WERI-Rb-1 (cell line): ENCODE results near the gene FASTK.

ENCODE experiments used
- DNase-seq: peaks from one replicate; pipeline ENCODE4 v3.0.0-alpha.2; 2020
- H3K27ac ChIP-seq: fragments of 250-450 bp; sonication (Bioruptor Pico); 2 replicates; pipeline ENCODE4 v1.5.1; 2020; ENCODE audit warnings: mild to moderate bottlenecking, moderate library complexity
- H3K27me3 ChIP-seq: fragments of 250-450 bp; sonication (Bioruptor Pico); 2 replicates; pipeline ENCODE4 v1.5.1; 2021; ENCODE audit warnings: mild to moderate bottlenecking, low read depth, moderate library complexity; ENCODE audit not compliant: insufficient read depth, severe bottlenecking
- H3K36me3 ChIP-seq: fragments of 250-450 bp; sonication (Bioruptor Pico); 2 replicates; pipeline ENCODE4 v1.5.1; 2020; ENCODE audit warnings: mild to moderate bottlenecking, moderate library complexity
- H3K4me3 ChIP-seq: 2 replicates; pipeline ENCODE4 v1.5.1; 2011; ENCODE audit warnings: low read depth, mild to moderate bottlenecking, control low read depth, low read length
- H3K9me3 ChIP-seq: fragments of 250-450 bp; sonication (Bioruptor Pico); 2 replicates; pipeline ENCODE4 v1.5.1; 2021; ENCODE audit warnings: mild to moderate bottlenecking, moderate library complexity; ENCODE audit not compliant: severe bottlenecking
- TF ChIP-seq, protein P1 (sequence below): IDR thresholded peaks from 2 replicates; pipeline ENCODE4 v1.5.1; 2011; ENCODE audit warnings: low read depth, mild to moderate bottlenecking, control low read depth, inconsistent platforms, low read length

Gene FASTK

DNA sequence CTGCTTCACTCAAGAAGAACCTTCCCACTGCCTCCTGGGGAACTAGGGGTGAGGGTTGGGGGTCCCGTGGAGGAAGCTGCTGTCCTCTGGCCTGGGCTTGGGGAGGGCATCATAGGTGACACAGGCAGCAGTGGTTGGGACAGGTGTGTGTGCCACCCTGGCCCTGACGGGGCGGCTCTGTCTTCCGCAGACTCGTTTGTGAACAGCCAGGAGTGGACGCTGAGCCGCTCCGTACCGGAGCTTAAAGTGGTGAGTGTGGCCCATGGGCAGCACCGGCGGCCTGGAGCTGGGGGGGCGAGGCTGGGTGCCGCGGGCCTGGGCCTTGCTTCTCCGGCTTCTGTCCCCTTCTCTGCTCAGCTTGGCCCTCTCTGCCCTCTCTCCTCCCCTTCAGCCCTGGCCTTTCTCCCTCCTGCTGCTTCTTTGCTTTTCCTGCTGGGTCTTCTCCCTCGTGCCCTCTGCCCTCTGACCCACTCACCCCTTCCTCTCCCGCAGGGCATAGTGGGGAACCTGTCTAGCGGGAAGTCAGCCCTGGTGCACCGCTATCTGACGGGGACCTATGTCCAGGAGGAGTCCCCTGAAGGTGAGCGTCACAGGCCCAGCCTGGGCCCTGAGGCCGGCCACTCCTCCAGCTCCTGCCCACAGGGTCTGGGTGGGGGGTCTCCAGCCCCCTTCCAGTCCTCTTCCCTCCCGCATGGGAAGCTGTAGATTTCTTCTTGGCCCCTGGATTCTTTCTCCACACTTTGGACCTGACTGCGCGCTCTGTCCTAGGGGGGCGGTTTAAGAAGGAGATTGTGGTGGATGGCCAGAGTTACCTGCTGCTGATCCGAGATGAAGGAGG lies 36.2 kb upstream of the FASTK start:
- DNase-seq, result no peak
- H3K27me3 ChIP-seq, result no peaks in the 10 kb centered on the region
- no peak overlapping the region for H3K27ac ChIP-seq
- H3K9me3 ChIP-seq, result no peaks in the 10 kb centered on the region
- peaks cover 58% of the 10 kb centered on the region for H3K36me3 ChIP-seq
- H3K4me3 ChIP-seq, result no peak overlapping the region
- TF ChIP-seq, protein P1, sequence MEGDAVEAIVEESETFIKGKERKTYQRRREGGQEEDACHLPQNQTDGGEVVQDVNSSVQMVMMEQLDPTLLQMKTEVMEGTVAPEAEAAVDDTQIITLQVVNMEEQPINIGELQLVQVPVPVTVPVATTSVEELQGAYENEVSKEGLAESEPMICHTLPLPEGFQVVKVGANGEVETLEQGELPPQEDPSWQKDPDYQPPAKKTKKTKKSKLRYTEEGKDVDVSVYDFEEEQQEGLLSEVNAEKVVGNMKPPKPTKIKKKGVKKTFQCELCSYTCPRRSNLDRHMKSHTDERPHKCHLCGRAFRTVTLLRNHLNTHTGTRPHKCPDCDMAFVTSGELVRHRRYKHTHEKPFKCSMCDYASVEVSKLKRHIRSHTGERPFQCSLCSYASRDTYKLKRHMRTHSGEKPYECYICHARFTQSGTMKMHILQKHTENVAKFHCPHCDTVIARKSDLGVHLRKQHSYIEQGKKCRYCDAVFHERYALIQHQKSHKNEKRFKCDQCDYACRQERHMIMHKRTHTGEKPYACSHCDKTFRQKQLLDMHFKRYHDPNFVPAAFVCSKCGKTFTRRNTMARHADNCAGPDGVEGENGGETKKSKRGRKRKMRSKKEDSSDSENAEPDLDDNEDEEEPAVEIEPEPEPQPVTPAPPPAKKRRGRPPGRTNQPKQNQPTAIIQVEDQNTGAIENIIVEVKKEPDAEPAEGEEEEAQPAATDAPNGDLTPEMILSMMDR, result no peak

DNA sequence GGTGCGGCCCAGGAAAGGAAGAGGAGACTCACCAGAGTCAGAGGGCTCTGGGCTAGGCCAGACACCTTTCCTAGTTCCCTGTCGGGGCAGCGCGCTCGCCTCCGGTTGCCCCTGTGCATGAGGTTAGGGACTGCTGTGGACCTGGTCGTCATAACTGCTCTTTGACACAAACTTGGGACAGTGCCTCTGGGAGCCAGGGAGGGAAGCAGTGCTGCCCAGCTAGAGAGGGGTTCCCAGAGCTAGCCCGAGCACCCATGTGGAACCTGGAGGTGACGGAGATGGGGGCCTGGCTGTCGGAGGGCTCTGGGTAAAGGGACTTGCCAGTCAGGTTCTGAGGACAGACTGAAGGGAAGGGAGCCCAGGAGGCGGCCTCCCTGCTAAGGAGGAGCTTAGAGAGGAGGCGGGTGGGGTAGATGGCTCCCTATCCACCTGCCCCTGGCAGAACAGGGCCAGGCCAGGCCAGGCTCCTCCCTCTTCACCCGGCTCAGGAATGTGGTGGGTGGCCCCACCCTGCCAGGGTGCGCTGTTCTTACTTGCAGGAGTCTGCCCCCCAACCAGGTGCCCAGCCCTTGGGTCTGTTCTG lies 35.3 kb upstream of the FASTK start:
- Histone ChIP-seq H3K9me3 (no peaks in the 10 kb centered on the region), H3K36me3 (peaks cover 58% of the 10 kb centered on the region), H3K4me3 (no peak overlapping the region), H3K27ac (no peak overlapping the region), H3K27me3 (no peaks in the 10 kb centered on the region)
- TF ChIP-seq, protein P1, result no peak
- DNase-seq, result no peak

DNA sequence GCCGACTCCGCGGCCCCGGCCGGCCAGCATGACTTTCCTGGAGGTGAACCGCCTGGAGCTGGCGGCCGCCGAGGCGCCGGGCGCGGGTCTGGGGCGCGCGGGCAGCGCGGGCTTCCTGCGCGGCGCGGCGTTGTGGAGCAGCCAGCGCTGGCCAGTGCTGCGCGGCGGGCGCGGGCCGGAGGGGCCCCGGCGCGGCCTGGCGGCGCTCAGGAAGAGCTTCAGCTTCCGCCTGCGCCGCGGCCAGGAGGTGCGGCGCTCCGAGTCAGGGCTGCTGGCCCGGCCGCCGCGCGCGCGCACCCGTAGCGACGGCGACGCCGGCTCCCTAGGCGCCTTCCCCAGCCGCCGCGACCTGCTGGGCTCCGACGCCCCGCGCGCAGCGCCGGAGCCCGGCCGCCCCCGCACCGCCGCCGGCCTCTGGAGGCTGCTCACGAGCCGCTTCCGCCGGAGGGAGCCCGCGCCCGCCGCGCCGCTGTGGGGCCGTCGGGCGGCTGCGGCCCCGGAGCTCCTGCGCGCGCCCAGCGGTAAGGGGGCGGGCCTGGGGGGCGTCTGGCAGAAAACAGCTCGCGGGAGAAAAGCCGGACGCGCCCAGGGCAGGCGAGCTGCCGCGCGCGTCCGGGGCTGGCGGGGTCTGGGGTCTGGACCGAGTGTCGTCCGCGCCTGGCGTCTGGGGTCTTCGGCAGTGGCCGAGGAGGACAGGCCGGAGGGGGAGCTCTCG lies 34.7 kb upstream of the FASTK start:
- no peak overlapping the region for H3K27ac ChIP-seq
- H3K36me3 ChIP-seq, result peaks cover 51% of the 10 kb centered on the region
- H3K27me3 ChIP-seq, result no peaks in the 10 kb centered on the region
- no peak for DNase-seq
- TF ChIP-seq, protein P1, result no peak
- no peak overlapping the region for H3K4me3 ChIP-seq
- H3K9me3 ChIP-seq, result no peaks in the 10 kb centered on the region

DNA sequence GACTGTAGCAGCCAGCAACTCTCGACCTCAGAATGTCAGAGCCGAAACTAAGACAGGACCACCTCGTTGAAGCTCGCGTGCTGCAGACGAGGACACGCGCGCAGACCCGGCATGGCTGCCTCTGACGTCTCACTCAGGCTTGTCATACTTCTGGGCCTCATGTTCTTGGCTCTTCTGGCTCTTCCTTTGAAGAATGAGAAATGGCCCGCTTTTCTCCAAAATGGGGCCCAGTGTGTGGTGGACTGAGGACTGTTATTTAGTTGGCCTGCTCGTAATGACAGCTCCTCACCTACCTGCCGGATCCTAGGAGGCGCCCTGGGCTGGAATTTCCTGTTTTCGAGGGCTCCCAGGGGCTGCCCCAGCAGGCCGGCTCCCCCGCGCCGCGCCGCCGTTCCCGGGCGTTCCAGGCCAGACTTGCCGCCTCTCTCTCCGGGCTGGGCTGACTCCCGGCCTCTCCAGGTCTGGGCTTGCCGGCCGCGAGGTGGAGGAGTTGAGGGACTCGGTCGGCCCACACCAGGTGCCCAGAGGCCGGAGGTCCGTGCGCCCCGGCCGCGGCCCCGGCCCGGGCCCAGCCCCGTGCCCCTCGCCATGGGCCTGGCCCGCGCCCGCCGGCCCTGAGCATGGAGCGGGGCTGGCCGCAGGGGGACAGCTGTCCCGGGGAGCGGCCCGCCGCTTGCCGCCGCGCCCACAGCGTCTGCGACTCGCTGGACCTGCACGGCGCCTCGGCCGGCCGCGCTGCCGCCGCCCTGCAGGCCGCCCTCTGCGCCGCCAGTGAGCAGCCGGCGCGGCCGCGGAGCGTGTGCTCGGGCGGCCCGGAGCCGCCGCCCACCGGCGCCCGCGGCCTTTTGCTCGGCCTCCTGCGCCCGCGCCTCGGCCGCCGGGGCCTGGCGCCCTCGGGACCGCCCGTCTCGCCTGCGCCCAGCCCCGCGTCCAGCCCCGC lies 33.8 kb upstream of the FASTK start:
- Histone ChIP-seq H3K27me3 (no peaks in the 10 kb centered on the region), H3K27ac (no peak overlapping the region), H3K4me3 (no peak overlapping the region), H3K9me3 (no peaks in the 10 kb centered on the region), H3K36me3 (peaks cover 43% of the 10 kb centered on the region)
- DNase-seq, result no peak
- TF ChIP-seq, protein P1, result no peak

DNA sequence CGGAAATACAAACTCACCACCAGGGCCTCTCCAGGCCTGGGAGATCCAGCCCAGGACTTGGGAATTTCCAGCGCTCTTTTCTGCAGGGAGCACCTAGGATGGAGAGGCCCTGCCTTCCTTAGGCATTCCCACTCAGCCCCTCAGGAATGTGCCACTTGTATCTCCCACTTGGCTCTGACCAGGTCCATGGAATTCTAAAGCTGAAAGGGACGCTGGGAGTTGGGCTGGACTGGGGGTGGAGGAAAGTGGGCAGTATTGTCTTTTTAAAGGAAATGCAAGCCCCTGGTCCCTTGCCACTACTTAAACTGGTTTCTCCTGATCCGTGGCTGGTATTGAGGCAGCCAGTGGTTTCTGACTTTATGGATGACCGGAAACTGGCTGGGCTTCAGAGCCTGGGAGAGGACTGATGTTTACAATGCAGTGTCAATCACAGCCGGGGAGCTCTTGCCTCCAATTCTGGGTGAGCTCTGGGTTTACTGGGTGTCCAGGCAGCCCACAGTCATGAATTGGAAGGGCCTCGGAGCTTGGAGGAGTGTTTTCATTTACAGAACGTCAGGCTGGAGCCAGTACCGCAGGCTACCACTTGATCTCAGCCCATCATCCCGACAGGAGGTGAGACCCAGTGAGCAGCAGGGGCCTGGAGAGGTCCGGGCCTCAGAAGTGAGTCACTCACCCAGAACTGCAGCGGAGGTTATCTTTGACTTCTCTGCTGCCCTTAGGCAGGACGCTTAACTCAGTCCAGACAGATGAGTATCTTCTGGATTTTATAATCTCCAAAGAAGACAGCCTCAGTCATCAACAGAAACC lies 32.9 kb upstream of the FASTK start:
- no peak overlapping the region for H3K4me3 ChIP-seq
- DNase-seq, result no peak
- H3K9me3 ChIP-seq, result no peaks in the 10 kb centered on the region
- no peak overlapping the region for H3K27ac ChIP-seq
- H3K27me3 ChIP-seq, result no peaks in the 10 kb centered on the region
- TF ChIP-seq, protein P1, result no peak
- H3K36me3 ChIP-seq, result peaks cover 34% of the 10 kb centered on the region
